Measurements from ENCODE around the gene CYP39A1. TPM values are rescaled to one million over a fixed set of nuclear protein-coding genes. Genes with fewer than 3 reads are reported as not detected.
A peak's percentile ranks its signal among the peaks of the same experiment; 100 is the strongest.

Gene CYP39A1
- total RNA-seq, 2 donors from 2014 or later = 4.3 to 4.4 TPM

DNA sequence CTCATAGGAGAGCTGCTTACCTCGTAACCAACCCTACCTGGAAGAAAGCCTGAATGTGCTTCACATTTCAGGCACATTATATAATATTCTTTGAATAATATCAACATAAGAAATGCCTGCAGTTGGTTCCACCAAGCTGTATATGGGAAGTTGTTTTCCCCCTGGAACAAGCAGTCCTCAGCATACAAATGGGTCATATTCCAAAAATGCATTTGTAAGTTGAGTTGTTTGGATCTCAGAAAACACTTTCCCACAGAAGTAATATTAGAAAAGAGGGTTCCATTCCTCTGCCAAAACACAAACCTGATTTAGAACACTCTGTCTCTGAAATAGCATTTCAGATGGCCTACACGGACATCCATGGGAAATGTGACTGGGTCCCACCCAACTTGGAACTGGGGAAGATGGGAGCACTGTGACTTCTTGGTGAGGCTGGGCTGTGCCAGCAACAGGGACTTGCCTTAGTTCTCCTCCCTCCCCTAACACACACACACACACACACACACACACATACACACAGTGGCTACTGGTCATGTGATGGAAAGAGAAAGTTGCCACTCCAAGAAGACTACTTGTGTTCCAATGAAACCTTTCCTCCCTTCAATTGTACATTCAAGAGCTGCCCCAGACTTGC is 150.0 kb downstream of the CYP39A1 start:
- Histone ChIP-seq H3K9me3 (no peaks in the 10 kb centered on the region), H3K27me3 (no peaks in the 10 kb centered on the region), H3K4me1 (peaks cover 2% of the 10 kb centered on the region), H3K36me3 (no peaks in the 10 kb centered on the region), H3K9ac (ENCODE audit: low read depth in 2 of 2, low read length in 2 of 2) (no peak overlapping the region), H3K27ac (no peak overlapping the region), H3K4me3 (no peak overlapping the region)
- intact Hi-C loops (cut with DNase I) = no loop called here
- DNase-seq = peak; percentile 23
- TF ChIP-seq, protein P1, sequence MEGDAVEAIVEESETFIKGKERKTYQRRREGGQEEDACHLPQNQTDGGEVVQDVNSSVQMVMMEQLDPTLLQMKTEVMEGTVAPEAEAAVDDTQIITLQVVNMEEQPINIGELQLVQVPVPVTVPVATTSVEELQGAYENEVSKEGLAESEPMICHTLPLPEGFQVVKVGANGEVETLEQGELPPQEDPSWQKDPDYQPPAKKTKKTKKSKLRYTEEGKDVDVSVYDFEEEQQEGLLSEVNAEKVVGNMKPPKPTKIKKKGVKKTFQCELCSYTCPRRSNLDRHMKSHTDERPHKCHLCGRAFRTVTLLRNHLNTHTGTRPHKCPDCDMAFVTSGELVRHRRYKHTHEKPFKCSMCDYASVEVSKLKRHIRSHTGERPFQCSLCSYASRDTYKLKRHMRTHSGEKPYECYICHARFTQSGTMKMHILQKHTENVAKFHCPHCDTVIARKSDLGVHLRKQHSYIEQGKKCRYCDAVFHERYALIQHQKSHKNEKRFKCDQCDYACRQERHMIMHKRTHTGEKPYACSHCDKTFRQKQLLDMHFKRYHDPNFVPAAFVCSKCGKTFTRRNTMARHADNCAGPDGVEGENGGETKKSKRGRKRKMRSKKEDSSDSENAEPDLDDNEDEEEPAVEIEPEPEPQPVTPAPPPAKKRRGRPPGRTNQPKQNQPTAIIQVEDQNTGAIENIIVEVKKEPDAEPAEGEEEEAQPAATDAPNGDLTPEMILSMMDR (IDR thresholded peaks at IDR 0.05) = no peak

- Histone ChIP-seq H3K27ac (no peak overlapping the region), H3K9me3 (no peaks in the 10 kb centered on the region), H3K27me3 (no peaks in the 10 kb centered on the region), H3K36me3 (no peaks in the 10 kb centered on the region), H3K4me3 (no peak overlapping the region), H3K9ac (ENCODE audit: low read depth in 2 of 2, low read length in 2 of 2) (no peak overlapping the region), H3K4me1 (no peaks in the 10 kb centered on the region)
- TF ChIP-seq, protein P1 (IDR thresholded peaks at IDR 0.05) = no peak
- DNase-seq = no peak
- intact Hi-C loops (cut with DNase I) = no loop called here
Measured at GRCh38 chr6:46501136-46502089, 151.2 kb downstream of the CYP39A1 start.

DNA sequence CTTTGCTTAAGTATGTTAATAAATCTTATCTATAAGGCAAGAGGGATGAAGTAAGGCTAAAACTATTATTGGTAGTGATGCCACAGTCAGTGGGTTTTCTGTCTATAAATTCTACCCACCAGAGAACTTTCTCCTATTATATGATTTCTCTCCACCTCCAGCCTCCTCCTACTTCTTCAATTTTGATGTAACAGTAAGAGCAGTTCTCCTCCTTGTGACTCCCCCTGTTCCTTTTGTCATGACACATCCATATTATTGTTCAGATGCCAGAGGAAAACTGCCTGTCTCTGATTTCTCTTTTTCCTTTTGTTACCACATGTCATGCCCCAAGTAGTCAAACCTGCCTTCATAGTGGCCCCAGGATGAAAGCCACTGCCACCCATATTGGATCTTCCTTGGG is 152.2 kb downstream of the CYP39A1 start:
- Histone ChIP-seq H3K9ac (ENCODE audit: low read depth in 2 of 2, low read length in 2 of 2) (no peak overlapping the region), H3K9me3 (no peaks in the 10 kb centered on the region), H3K36me3 (no peaks in the 10 kb centered on the region), H3K4me3 (no peak overlapping the region), H3K27ac (no peak overlapping the region), H3K27me3 (no peaks in the 10 kb centered on the region), H3K4me1 (no peaks in the 10 kb centered on the region)
- no peak for DNase-seq
- intact Hi-C loops (cut with DNase I) = no loop called here
- TF ChIP-seq, protein P1 (IDR thresholded peaks at IDR 0.05) = no peak

Other genes starting within 250 kb of the CYP39A1 start
- gene RCAN2, start 161.4 kb downstream of the CYP39A1 start, total RNA-seq = 1 to 10 TPM; 3.6 to 7.0 TPM
- gene SLC25A27, start 157 bp upstream of the CYP39A1 start, total RNA-seq = 1 to 10 TPM; 7.1 to 7.6 TPM
- under 1 TPM; 0.08 to 0.40 TPM for gene TDRD6, start 35.1 kb upstream of the CYP39A1 start, total RNA-seq
- gene PLA2G7, start 82.6 kb upstream of the CYP39A1 start, total RNA-seq = 1 to 10 TPM; 1.2 to 2.9 TPM
- not detected for gene ANKRD66, start 94.1 kb upstream of the CYP39A1 start, total RNA-seq
- 100 to 1,000 TPM in 1 of 2 donors, 10 to 100 TPM in 1; 38.0 to 207 TPM for gene MEP1A, start 140.6 kb upstream of the CYP39A1 start, total RNA-seq